ENCODE data around the gene WDR6.

WDR6 gene

DNA sequence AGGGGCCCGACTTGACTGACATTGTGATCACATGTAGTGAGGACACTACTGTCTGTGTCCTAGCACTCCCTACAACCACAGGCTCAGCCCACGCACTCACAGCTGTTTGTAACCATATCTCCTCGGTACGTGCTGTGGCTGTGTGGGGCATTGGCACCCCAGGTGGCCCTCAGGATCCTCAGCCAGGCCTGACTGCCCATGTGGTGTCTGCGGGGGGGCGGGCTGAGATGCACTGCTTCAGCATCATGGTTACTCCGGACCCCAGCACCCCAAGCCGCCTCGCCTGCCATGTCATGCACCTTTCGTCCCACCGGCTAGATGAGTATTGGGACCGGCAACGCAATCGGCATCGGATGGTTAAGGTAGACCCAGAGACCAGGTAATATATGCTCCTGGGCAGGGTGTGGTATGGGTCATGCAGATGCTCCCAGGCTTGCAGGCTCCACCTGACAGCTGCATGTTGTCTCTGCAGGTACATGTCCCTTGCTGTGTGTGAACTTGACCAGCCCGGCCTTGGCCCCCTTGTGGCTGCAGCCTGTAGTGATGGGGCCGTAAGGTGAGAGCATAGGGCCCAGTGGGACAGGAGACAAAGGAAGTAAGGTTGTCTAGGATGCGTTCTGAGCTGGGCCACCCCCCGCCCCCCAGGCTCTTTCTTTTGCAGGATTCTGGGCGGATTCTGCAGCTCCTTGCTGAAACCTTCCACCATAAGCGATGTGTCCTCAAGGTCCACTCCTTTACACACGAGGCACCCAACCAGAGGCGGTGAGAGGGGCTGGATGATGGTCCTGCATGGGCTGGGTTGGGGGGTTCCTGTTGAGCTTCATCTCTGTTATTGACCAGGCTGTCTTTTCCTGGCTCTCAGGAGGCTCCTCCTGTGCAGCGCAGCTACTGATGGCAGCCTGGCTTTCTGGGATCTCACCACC lies 6.8 kb downstream of the WDR6 start:
- DNase-seq (ENCODE audit: low read depth): no peak

DNA sequence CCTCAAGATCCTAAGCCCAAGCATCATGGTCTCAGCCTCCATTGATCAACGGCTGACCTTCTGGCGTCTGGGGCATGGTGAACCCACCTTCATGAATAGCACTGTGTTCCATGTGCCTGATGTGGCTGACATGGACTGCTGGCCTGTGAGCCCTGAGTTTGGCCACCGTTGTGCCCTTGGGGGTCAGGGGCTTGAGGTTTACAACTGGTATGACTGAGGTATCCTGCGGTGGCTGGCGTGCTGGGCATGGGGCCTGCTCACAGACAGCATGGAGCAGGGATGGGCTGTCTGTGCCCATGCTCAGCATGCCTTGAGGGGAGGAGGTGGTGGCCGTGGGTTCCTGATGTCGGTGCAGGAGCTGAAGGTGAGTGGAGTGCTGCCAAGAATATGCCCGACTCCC lies 7.9 kb downstream of the WDR6 start:
- DNase-seq (ENCODE audit: low read depth): no peak

DNA sequence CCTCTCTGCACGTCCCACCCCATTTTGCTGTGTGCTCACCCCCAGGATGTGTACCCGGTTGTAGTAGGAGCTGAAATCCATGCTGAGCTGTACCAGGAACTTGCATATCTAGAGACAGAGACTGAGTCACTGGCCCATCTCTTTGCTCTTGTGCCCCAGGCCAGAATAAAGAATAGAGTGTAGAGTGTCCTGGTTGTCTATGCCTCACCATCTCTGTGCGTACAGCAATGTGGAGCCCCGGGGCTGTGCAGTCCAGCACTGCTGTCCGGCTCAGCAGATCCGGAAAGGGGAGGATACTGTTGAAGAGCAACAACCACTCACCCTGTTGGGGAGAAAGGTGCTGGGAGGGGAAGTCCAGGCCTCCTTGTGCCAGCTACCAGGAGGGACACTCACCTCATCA lies 8.6 kb downstream of the WDR6 start:
- no peak for DNase-seq (ENCODE audit: low read depth)

DNA sequence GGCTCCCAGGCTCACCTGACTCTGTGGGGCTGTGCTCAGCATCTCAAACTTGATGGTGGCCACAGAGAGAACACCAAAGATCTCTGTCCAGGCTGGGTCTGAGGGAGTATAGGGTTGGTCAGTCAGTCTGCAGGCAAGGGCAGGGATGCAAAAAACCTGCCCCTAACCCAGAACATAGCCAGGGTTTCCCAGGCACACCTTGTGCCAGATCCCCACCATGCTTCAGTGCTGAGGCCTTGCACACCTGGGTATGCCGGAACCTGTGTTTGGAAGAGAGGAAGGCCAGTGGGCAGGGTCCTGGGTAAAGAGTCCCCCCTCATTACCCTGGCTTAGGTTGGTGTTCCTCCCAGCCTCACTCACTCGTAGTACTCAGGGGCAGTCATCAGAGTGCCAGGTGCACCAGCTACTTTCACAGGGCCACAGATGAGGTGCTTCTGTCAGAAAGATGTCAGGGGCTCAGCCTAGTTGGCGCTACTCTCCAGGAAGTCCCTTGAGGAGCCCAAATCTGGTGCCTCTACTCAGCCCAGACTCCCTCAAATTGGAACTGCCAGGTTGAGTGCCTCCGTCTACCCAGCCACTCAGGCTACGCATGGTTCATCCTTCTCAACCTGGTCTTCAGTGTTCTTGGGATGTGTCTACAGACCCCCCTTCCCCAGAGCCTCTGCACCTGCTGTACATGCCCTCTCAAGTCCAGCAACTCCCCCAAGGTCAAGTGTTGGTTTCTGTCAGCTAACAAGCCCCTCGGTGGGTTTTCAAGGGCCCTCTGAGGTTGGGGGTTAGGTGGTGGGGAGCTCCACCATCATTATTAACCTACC lies 9.4 kb downstream of the WDR6 start:
- no peak for DNase-seq (ENCODE audit: low read depth)

DNA sequence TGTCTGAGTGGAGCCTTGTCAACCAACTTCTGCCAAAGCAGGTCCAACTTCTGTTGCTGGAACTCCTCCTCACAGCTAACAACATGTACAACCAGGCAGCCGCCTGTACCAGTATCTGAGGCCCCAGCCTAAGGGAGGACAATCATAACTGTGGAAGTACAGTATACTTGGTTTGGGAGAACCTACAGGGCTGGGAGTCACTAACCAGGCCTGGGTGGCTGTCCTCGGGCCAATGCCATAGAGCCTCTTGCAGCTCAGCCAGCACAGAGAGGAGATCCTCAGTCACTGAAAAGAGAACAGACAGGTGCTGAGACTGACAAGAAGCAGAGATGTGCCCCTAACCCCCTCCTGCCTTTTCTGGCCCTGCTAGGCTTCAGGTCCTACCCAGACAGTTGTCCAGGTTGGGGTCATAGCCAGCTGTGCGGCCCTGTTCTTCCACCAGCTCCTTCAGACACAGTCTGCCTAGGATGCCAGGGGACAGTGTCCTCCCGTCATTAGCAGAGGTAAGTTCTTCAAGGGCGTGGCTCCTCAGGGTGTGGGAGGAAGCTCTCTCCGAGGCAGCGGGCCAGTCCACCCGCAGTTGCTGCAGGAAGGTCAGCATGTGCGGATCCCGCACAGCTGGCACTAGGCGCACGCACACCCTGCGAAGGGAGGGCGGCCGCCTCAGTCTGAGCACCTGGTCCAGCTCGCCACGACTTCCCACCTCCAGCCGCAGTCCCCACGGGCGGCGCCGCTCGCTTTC lies 10.2 kb downstream of the WDR6 start:
- no peak for DNase-seq (ENCODE audit: low read depth)

DNA sequence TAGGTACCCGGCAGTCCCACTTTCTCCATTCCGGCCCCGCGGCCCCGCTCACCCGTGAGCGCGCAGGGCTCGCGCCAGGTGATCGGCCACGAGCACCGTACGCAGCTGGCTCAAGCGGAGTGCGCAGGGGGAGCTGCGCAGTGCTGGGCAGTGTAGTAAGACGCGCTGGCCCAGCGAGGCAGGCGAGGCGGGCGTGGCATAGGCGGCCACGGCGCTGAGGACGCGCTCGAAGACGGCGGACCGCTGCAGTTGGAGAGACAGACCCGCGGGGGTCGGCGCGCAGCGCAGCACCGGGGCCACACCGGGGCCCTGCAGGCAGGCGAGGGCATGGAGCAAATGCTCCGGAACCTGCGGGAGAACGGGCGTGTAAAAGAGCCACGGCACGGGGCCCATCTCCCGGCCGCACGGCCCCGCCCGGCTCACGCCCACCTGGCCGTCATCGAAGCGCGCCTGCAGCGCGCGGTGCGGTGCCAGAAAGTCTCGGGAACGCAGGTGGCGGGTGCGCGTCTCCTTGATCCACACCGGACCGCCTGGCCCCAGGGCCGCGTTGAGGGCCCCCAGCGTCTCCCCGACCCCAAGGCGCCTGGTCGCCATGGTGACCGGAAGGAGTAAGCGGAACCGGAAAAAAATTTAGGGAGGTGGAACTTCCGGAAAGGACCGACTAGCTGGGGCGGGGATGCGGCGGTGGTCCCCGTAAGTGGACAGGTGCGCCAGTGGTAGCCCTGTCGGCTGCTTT lies 10.9 kb downstream of the WDR6 start, which contains the start of gene DALRD3:
DALRD3 (minus strand) TSS at position 610 of the 736 bp plus-strand sequence; CDS start at position 594, 16 bp downstream.
- no peak for DNase-seq (ENCODE audit: low read depth)

DNA sequence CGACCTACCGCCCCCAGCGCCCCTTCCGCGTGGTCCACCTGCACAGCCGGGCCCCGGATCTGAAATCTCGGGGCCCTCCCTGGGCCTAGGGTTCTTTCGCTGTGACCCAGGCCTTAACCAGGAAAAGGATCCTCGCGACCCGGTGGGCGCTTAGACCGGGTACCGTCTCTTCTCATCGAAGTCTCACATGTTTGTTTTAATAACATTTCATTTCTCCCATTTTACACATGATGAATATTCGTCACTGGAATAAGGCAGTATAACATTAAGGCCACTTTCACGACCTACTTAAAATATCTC lies 11.5 kb downstream of the WDR6 start:
- DNase-seq (ENCODE audit: low read depth): no peak

DNA sequence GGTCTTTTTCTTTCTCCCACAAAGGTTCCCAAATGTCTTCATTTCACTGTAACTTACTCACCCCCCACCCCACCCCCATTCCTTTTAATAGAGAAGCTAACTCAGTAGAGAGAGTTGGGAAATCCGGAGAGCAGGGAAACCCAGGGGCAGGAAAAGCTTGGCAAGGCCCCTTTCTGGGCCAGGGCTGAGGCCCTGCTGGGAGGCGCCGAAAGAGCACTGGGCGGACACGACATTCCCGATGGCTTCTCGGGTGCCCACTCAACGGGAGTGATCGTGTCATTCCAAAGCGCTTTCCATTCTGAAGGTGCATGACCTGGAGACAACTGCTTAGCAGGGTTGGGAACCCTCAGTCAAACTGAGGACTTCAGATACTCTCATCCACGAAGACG lies 12.7 kb downstream of the WDR6 start:
- no peak for DNase-seq (ENCODE audit: low read depth)

DNA sequence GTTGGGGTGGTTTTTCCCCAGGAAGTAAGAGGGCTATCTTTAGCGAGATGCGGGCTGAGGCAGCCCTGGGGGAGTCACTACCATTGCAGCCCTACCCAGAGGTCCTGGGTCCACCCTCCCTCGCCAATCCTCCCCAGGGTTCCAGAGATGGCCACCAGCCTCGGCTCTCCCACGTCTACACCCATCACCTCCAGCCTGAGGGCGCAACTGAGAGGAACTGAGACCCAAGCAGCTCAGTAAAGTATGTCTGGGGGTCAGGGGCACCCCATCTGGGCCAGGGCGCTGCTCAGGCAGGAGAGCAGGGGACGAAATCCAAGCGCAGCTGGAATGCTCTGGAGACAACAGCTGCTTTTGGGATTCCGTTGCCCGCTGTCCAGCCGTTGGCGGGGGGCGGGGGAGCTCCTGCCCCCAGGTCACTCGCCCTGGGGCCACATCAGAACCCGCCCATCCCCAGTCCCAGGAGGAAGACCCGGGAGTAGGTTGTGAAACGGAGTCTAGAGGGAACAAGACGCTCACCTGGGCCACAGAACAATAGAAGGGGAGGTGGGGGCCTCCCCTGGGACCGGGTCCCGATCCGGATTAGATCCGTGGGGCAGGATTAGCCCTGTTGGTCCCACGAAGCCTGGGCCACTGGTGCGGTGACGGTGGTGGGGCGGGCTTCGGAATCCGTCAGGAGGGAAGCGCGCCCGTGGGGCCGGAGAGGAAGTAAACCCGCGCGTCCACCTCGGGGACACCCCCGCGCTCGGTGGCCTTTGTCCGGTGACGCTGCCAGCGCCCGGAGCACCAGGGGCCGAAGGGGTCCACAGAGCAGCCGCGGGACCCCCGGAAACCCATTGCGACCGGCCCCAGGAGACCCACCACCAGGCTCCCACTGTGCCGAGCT lies 13.4 kb downstream of the WDR6 start:
- DNase-seq (ENCODE audit: low read depth): no peak

DNA sequence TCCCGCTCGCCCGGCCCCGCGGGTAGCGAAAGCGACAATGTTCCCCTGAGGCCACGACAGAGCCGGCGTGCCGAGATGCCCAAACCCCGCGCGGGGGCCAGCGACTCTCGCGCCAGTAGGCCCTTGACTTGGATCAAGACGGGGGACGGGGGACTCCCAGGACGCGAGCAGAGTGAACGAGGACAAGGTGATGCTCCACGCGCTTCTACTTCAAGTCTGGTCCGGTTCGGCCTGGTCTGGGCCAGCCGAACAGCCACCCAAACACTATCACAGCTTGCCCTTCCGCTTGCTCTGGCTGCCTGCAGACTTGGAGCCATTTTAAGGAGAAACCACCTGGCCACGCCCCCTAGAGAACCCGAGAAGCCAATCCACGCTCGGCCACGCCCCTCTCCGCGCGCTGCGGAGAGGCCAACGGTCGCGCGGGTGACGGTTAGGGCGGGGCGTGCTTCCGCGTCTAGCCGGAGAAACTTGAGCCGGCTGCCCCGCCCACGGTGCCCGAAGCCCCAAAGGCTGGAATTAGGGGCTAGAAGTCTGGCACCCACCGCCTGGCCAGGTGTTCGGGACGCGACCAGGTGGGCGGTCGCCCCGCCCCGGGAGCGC lies 14.1 kb downstream of the WDR6 start:
- peak; percentile 97 for DNase-seq (ENCODE audit: low read depth)

DNA sequence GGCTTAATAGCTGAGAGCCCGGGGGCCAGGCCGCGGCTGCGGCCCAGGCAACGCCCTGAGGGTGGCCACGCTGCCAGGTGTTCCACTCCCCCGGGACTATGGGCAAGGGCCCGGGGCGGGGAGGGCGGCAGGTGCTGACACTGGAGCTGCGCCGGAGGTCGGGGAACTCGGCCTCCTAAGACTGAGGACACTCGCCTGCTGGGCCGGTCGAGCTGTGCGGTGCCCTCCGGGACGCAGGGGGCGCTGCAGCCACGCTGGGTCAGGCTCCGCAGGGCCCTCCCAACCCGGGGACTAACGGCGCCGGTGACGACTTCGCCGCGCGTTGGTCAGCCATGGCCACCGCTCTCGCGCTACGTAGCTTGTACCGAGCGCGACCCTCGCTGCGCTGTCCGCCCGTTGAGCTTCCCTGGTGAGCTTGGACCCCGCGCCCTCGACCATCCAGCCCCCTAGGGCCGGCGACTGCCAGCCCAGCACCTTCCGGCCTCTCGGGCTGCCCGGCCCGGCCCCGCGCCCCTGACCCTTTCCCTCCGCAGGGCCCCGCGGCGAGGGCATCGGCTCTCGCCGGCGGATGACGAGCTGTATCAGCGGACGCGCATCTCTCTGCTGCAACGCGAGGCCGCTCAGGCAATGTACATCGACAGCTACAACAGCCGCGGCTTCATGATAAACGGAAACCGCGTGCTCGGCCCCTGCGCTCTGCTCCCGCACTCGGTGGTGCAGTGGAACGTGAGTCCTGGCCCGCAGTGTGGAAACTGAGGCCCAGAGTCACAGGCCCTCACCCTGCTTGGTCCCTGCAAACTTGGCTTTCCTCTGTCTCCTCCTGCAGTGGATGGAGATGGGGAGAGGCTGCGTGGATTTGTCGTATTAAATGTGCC lies 14.9 kb downstream of the WDR6 start, which contains the start of gene NDUFAF3:
NDUFAF3 (plus strand) TSS at position 309 of the 875 bp plus-strand sequence; CDS start at position 333, 24 bp downstream.
- DNase-seq (ENCODE audit: low read depth): peak; percentile 85

DNA sequence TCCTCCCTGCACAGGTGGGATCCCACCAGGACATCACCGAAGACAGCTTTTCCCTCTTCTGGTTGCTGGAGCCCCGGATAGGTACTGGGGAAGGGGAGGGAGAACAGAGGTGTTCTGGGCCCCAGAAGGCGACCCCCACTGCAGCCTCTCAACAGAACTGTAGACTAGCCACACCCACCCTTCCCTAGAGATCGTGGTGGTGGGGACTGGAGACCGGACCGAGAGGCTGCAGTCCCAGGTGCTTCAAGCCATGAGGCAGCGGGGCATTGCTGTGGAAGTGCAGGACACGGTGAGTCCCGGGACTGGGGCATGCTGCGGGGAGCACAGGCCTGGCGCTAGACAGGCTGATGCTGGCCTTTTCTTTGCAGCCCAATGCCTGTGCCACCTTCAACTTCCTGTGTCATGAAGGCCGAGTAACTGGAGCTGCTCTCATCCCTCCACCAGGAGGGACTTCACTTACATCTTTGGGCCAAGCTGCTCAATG lies 15.5 kb downstream of the WDR6 start:
- no peak for DNase-seq (ENCODE audit: low read depth)

DNA sequence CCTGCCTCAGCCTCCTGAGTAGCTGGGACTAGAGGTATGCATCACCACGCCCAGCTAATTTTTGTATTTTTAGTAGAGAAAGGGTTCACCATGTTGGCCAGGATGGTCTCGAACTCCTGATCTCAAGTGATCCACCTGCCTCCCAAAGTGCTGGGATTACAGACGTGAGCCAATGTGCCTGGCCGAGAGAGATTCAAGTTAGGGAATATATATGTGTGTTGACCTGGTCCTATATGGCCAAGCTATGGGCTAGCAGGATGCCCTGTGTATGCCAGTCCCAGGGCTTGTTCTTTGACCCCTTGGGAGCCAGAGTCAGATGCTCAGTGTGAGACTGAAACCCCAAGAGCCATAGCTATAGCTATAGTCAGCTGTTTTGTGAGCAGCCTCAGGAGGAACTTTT lies 16.6 kb downstream of the WDR6 start:
- no peak for DNase-seq (ENCODE audit: low read depth)

DNA sequence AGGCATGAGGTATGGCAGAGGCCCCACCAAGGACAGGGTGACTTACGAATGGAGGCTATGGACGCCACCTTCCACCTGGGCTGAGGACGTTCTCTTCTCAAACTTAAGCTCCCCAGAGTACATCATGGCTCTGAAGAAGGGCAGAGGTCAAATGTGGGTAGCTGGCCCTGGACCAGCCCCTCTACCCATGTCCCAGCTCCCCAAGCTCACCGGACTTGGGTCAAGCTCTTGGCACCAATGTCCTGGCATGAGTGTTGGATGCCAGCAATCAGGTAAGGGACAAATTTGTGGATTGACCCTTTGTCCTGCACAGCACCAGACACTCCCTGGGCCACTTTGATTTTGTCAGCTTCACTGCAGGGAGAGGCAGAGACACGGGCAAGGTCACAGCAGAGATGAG lies 17.3 kb downstream of the WDR6 start:
- no peak for DNase-seq (ENCODE audit: low read depth)

DNA sequence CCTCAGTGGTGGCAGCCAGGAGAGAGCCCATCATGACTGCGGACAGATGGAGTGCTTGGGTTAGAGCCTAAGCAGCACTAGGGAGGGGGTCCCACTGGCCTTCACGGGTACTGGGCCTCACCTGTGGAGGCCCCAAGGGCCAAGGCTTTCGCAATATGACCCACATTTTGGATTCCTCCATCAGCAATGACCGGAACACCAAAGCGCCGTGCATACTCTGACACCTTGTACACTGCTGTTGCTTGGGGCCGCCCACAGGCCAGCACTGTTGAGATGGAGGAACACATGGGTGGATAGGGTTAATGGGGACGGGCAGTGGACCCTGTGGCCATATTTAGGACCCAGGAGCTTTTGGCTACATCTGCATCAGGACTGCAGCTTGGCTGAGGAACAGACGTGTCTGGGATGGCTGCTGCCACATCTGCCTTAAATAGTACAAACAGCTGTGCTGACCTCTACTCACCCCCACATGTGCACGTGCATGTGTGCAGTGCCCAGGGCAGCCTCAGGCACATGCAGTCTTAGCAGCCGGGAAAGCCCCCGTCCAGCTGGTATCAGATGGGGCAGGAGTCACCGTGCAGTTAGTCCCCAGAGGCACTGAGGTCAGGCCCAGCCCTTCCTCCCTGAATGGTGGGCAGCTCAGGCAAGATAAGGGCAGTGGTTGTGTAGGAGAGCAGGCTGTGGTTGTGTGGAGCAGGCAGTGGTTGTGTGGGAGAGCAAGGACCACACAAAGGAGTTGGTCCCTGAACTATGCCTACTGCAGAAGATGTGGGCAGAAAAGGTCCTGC lies 18.0 kb downstream of the WDR6 start:
- DNase-seq (ENCODE audit: low read depth): no peak

DNA sequence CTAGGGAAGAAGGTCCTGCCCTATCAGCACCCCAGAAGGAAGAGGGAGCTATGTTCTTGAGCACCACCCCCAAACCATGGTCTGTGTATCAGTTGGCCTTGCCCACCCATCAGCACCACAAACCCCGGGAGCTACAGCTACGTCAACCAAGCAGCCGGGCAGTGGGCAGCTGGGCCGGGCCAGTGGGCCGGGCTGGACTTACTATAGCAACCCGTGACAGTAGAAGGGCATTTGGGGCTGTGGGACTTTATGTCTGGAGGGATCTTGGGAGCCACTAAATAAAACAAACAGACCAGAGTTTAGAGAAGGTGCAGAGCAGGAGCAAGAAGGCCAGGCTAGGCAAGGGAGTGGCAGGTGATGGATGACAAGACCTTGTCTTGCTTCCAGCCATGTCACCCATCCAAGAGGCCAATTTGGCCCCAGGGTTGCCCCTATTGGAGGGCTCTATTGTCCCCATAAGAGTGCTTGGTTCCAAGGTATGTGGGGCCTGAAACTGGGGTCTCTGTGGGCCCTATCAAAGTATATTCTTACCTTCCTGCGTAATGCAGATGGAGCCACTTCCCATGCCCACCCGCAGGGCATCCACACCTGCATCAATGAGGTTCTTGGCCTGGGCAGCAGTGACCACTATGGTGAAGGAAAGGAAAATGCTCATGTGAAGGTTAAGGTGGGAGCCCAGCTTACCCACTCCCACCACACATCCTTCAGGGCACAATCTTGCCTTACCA lies 18.8 kb downstream of the WDR6 start:
- DNase-seq (ENCODE audit: low read depth): no peak

DNA sequence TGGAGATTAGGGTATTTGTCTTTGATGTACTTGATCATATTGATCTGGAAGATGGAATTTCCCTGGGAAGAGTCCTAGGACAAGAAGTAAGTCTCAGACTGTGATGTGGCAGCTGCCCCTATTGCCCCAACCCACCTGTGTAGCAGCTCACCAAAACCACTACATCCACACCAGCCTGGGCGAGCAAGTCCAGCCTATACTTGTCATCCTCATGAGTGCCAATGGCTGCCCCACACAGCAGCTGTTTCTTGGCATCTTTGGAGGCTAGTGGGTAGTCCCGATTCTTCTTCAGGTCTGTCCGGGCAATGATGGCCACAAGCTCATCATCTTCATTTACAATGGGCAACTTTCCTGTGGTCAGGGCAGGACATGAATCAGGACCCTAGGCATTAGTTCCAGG lies 19.3 kb downstream of the WDR6 start:
- DNase-seq (ENCODE audit: low read depth): no peak

DNA sequence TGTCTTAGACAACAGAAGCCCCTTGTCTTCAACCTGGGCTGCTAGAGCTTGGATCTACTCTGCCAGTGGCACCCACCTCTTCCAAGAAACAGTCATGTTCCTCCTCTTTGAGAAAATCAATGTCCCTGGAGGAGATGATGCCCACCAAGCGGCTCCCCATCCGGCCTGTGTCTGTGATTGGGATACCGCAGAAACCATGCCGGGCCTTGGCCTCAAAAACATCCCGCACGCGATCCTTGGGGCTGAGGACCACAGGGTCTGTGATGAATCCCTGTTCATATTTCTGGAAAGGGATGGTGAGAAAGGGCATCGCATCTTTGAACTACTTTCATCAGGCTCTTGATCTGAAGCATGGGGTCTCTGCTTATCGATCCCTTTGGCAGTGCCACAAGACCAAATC lies 20.4 kb downstream of the WDR6 start:
- DNase-seq (ENCODE audit: low read depth): no peak
